SJCRH30 (cell line): ENCODE data around the gene LRRC34. TPM values are rescaled to one million over a fixed set of nuclear protein-coding genes. Genes with fewer than 3 reads are reported as not detected.
A peak's percentile ranks its signal among the peaks of the same experiment; 100 is the strongest.

Experiments used
- DNase-seq, 2 experiments: peaks; one replicate each; pipeline ENCODE4 v3.0.0-alpha.2; 2015 to 2020
- H3K27ac ChIP-seq: fragments of 250-450 bp; sonication (Bioruptor Pico); 2 replicates; pipeline ENCODE4 v1.5.1; 2020; ENCODE audit warnings: mild to moderate bottlenecking, moderate library complexity
- H3K27me3 ChIP-seq: fragments of 250-450 bp; sonication (Bioruptor Pico); 2 replicates; pipeline ENCODE4 v1.5.1; 2020; ENCODE audit warnings: mild to moderate bottlenecking, moderate library complexity
- H3K36me3 ChIP-seq: fragments of 250-450 bp; sonication (Bioruptor Pico); 2 replicates; pipeline ENCODE4 v1.5.1; 2020; ENCODE audit warnings: mild to moderate bottlenecking, moderate library complexity
- H3K4me1 ChIP-seq: fragments of 250-450 bp; sonication (Bioruptor Pico); 2 replicates; pipeline ENCODE4 v1.5.1; 2020; ENCODE audit warnings: mild to moderate bottlenecking, moderate library complexity
- H3K4me3 ChIP-seq: fragments of 250-450 bp; sonication (Bioruptor Pico); 2 replicates; pipeline ENCODE4 v1.5.1; 2020; ENCODE audit warnings: mild to moderate bottlenecking, moderate library complexity
- H3K9me3 ChIP-seq: fragments of 250-450 bp; sonication (Bioruptor Pico); replicated peaks from 2 replicates; pipeline ENCODE4 v1.5.1; 2020; ENCODE audit warnings: mild to moderate bottlenecking, moderate library complexity
- total RNA-seq: library from RNA; depleted of rRNA; stranded (reverse); fragments of >200 nt; shearing (Covaris generic); gene quantifications from 2 replicates; pipeline ENCODE4 v1.2.3, GENCODE V29; 2014; rRNA removed

The LRRC34 gene
- total RNA-seq, 1 experiment from 2014 or later, result 7.6 TPM

GRCh38 chr3:169764312-169764881, 48.3 kb downstream of the LRRC34 start:
- Histone ChIP-seq H3K27ac (peak overlapping the region; percentile 71), H3K9me3 (no peaks in the 10 kb centered on the region; the same call in 1 of the 2 replicates), H3K4me1 (no peaks in the 10 kb centered on the region), H3K4me3 (peak overlapping the region; percentile 74), H3K27me3 (no peaks in the 10 kb centered on the region), H3K36me3 (no peaks in the 10 kb centered on the region)
- DNase-seq, result peak; percentile 29 to 45

DNA sequence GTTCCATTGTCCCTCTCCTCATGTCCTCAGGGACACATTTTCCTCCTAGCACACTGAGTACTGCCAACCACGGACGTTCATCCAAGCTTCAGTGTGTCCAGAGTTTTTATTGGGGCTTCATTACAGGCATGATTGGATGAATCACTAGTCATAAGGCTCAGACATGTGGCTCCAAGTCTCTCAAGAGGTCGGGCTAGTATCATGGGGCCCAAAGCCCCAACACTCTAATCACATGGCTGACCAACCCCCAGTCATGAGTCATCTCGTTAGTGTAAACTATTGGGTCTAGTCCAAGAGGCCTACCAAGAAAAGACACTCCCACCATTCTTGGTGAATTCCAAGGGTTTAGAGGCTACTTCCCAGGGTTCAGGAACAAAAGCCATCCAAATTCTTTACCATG, 52.2 kb downstream of the LRRC34 start:
- Histone ChIP-seq H3K36me3 (no peaks in the 10 kb centered on the region), H3K27ac (no peak overlapping the region), H3K4me1 (no peaks in the 10 kb centered on the region), H3K9me3 (no peaks in the 10 kb centered on the region; the same call in 1 of the 2 replicates), H3K27me3 (no peaks in the 10 kb centered on the region), H3K4me3 (no peak overlapping the region)
- DNase-seq, result no peak

GRCh38 chr3:169759256-169759655, 53.4 kb downstream of the LRRC34 start:
- H3K4me3 ChIP-seq, result no peak overlapping the region
- no peaks in the 10 kb centered on the region for H3K36me3 ChIP-seq
- H3K27ac ChIP-seq, result no peak overlapping the region
- H3K27me3 ChIP-seq, result no peaks in the 10 kb centered on the region
- DNase-seq, result no peak
- no peaks in the 10 kb centered on the region for H3K4me1 ChIP-seq
- H3K9me3 ChIP-seq, result no peaks in the 10 kb centered on the region; the same call in 1 of the 2 replicates

DNA sequence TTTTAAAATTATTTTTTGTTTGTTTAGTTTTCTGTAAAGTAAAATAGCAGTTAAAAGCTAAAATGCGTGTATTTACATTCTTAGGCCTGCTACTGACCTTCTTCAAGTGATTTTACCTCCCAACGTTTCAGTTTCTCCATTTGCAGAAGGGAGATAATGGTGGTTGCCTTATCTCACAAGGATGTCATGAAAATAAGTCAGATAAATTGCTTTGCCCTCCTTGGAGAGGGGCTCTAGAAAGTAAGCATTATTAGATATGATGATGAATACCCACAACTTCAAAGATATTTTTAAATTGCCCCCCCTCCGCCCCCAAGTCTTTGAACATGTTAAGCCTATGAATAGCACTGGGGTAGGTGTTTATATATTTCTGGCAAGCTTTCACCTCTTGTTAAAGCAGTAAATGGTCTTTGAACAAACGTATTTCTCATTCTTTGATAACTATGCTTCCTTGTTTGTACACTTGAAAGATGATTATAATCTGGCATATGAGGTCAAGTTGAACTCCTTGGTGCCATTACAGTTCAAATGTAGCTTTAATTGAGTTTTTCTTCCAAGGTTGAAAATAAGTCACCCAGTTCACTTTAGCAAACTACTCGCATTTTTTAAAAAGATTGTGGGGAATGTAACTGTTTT, 54.2 kb downstream of the LRRC34 start:
- Histone ChIP-seq H3K27ac (no peak overlapping the region), H3K27me3 (no peaks in the 10 kb centered on the region), H3K36me3 (no peaks in the 10 kb centered on the region), H3K9me3 (no peaks in the 10 kb centered on the region; the same call in 1 of the 2 replicates), H3K4me1 (no peaks in the 10 kb centered on the region), H3K4me3 (no peak overlapping the region)
- no peak for DNase-seq

DNA sequence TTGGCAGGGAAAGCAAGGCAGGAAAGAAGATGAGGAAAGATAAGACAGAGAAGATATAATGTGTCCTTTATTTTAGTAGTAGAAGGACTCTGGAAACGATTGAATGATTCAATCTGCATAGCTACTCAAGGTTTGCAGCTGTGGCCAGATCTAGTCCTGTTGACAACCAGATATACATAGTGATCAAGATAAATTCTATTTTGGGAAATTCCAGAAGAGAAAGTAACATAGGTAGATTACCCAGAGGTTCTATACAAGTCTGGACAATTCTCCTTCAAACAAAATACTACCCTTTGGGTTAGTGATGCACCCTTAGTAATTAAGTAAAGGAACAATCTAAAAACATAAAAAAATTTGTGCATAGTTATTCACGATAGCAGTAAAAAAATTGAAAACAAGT, 57.2 kb downstream of the LRRC34 start:
- no peaks in the 10 kb centered on the region for H3K36me3 ChIP-seq

GRCh38 chr3:169754711-169755110, 58.0 kb downstream of the LRRC34 start:
- no peak for DNase-seq
- H3K27me3 ChIP-seq, result no peaks in the 10 kb centered on the region
- no peak overlapping the region for H3K4me3 ChIP-seq
- no peaks in the 10 kb centered on the region for H3K9me3 ChIP-seq
- H3K4me1 ChIP-seq, result no peaks in the 10 kb centered on the region
- no peak overlapping the region for H3K27ac ChIP-seq
- H3K36me3 ChIP-seq, result no peaks in the 10 kb centered on the region

More for the DNA sequence above, 57.2 kb downstream of the LRRC34 start:
- Histone ChIP-seq H3K27me3 (no peaks in the 10 kb centered on the region), H3K27ac (no peak overlapping the region), H3K9me3 (no peaks in the 10 kb centered on the region; the same call in 1 of the 2 replicates), H3K4me3 (no peak overlapping the region), H3K4me1 (no peaks in the 10 kb centered on the region)
- no peak for DNase-seq

GRCh38 chr3:169751875-169752274, 60.8 kb downstream of the LRRC34 start:
- Histone ChIP-seq H3K9me3 (no peaks in the 10 kb centered on the region), H3K4me3 (no peak overlapping the region), H3K4me1 (no peaks in the 10 kb centered on the region), H3K27me3 (no peaks in the 10 kb centered on the region; the same call in 1 of the 2 replicates), H3K36me3 (no peaks in the 10 kb centered on the region), H3K27ac (no peak overlapping the region)
- no peak for DNase-seq

DNA sequence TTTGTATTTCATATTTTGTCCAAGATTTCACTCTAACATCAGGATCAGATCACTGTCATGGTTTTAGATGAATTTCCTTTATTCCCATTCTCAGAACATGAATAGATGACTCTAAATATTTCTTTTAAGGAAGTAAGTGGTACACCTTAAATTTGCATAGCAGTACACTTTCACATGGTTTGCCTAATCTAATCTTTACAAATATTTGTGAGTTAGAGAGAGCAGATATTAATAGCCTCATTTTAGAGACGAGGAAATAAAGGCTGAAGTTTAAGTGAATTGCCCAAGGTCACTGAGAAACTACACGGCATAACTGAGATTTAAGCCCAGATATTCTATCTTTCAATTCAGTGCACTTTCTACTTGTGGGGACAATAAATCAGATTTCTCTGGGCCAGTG, 62.0 kb downstream of the LRRC34 start:
- no peak overlapping the region for H3K27ac ChIP-seq
- H3K36me3 ChIP-seq, result no peaks in the 10 kb centered on the region
- no peaks in the 10 kb centered on the region for H3K9me3 ChIP-seq
- no peaks in the 10 kb centered on the region; the same call in 1 of the 2 replicates for H3K27me3 ChIP-seq
- H3K4me3 ChIP-seq, result no peak overlapping the region
- no peak for DNase-seq
- no peaks in the 10 kb centered on the region for H3K4me1 ChIP-seq

DNA sequence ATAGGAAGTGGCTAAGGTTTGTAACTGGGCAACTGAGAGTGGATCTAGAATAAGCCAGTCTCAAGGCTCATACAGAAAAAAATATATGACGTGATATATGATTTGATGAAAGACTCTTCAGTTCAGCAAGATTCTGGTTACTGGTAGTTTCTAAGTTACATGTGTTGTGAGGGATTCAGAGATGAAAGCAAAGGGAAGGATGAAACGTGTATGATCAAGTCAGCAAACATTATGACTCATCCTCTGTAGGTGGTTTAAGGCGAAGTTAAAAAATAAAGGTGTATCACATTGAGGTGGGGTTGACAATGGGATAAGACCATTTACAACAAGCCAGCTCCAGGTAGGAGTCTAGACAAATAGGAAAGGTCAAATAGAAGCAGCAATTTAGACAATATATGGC, 64.0 kb downstream of the LRRC34 start:
- no peaks in the 10 kb centered on the region for H3K36me3 ChIP-seq
- no peaks in the 10 kb centered on the region for H3K9me3 ChIP-seq
- H3K27me3 ChIP-seq, result no peaks in the 10 kb centered on the region; the same call in 1 of the 2 replicates
- no peak for DNase-seq
- no peaks in the 10 kb centered on the region for H3K4me1 ChIP-seq
- no peak overlapping the region for H3K27ac ChIP-seq
- H3K4me3 ChIP-seq, result no peak overlapping the region

GRCh38 chr3:169746924-169747323, 65.8 kb downstream of the LRRC34 start:
- H3K4me3 ChIP-seq, result no peak overlapping the region
- no peaks in the 10 kb centered on the region for H3K9me3 ChIP-seq
- no peaks in the 10 kb centered on the region for H3K36me3 ChIP-seq
- no peaks in the 10 kb centered on the region for H3K4me1 ChIP-seq
- no peak overlapping the region for H3K27ac ChIP-seq
- DNase-seq, result peak in 1 of 2 experiments; percentile 24
- H3K27me3 ChIP-seq, result no peaks in the 10 kb centered on the region; the same call in 1 of the 2 replicates

DNA sequence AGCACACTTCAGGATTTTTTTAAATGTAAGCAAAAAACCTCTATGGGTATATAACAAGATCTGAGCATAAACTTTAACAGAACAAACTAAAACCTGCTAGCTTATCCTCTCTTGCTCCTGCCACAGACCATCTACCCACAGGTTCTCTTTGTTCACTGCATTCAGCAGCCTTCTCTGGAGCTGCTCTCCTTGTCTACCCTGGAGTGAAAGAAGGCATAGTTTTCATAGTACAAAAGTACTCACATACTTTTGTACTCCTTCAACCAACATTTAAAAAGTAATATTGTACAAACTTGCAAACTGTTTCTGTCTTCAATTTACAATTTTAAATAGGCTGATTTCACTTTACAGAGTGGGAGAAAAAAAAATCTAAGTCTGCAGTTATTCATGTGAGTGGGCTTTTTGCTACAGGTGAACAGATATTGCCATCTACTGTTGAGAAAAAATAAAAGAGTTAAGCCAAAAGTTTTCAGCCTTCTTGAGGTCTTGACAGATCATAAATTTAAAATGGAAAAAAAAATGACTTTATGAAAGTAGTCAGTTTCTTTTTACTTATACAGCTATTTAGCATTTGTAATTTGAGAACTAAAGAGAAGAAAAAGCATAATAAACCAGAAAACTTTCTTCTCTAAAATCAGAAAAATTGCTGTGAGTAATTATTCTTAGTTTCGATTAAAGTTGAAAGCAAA, 68.2 kb downstream of the LRRC34 start:
- H3K9me3 ChIP-seq, result no peaks in the 10 kb centered on the region
- no peaks in the 10 kb centered on the region; the same call in 1 of the 2 replicates for H3K27me3 ChIP-seq
- H3K4me3 ChIP-seq, result no peak overlapping the region
- no peaks in the 10 kb centered on the region for H3K36me3 ChIP-seq
- H3K27ac ChIP-seq, result no peak overlapping the region
- H3K4me1 ChIP-seq, result no peaks in the 10 kb centered on the region
- peak in 1 of 2 experiments; percentile 26 for DNase-seq

Other genes with a start within 250 kb of the LRRC34 start
- gene MECOM, start 149.2 kb downstream of the LRRC34 start, total RNA-seq, result 19.7 and 20.8 TPM in 2 replicates
- 20.6 and 62.1 TPM in 2 replicates for gene TERC, start 47.8 kb downstream of the LRRC34 start, total RNA-seq
- not detected in 2 replicates for gene ACTRT3, start 43.3 kb downstream of the LRRC34 start, total RNA-seq
- gene MYNN, start 39.5 kb downstream of the LRRC34 start, total RNA-seq, result 15.6 and 17.1 TPM in 2 replicates
- gene LRRIQ4, start within 50 bp of the LRRC34 start, total RNA-seq, result 0.18 and 0.20 TPM in 2 replicates
- gene LRRC31, start 57.0 kb upstream of the LRRC34 start, total RNA-seq, result not detected in 2 replicates
- not detected in 2 replicates for gene SAMD7, start 98.7 kb upstream of the LRRC34 start, total RNA-seq
- gene SEC62, start 153.9 kb upstream of the LRRC34 start, total RNA-seq, result 41.3 and 45.1 TPM in 2 replicates
- 0.33 and 0.40 TPM in 2 replicates for gene GPR160, start 225.1 kb upstream of the LRRC34 start, total RNA-seq